Jurkat, Clone E6-1 (cell line): ENCODE results near the gene FBXW4.
"Not testable (repeated sequence)": the region's sequence is repeated elsewhere in the genome, so short reads cannot be mapped to it uniquely, and the experiment has no call there.

Experiments
- DNase-seq: peaks from one replicate; pipeline ENCODE4 v3.0.0-alpha.2; 2011; ENCODE audit warnings: low read depth, low spot score
- H3K4me3 ChIP-seq: 2 replicates; pipeline ENCODE4 v1.5.1; 2011; ENCODE audit warnings: mild to moderate bottlenecking, low read length, control low read depth, moderate library complexity

The FBXW4 gene

GRCh38 chr10:101668566-101668965, 26.4 kb downstream of the FBXW4 start:
- DNase-seq = no peak

DNA sequence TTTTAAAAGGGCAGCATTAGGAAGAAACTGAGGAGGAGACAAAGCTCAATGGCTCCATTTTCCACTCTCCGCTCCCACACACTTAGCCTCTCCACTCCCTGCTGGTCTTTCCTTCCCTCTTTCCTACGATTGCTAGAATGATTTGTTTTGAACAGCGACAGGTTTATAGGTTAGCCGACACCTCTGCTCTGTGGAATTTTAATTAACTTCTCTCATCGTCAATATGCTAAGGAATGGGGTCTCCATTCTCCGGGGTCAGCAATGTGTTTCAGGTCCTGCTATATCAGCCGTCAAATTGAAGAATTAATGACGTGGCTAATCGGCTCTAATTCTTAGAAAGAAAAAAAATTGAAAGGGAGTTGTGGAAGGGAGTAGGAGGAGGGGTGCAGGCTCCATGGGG, 28.9 kb downstream of the FBXW4 start:
- no peak overlapping the region for H3K4me3 ChIP-seq
- DNase-seq = no peak

More at GRCh38 chr10:101668566-101668965, 26.4 kb downstream of the FBXW4 start:
- no peak overlapping the region for H3K4me3 ChIP-seq

GRCh38 chr10:101663097-101663496, 31.9 kb downstream of the FBXW4 start:
- no peak overlapping the region for H3K4me3 ChIP-seq
- no peak for DNase-seq

DNA sequence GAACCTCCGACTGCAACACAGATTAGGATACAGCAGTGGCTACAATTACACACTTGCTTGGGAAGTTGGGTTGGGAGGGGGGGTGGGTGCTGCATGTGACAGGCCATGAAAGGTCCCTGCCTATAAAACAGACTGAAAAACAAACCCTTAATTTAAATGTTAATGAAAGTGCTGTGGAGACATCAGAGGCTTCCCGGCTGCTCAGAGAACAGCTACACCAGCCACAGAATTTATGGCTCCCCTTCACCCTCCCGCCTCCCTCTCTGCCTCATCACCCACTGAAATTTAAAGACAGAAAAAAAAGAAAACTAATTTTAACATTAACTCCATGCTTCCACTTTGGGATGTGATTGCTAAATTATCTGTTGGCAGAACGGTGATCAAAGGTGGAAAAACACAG, 34.7 kb downstream of the FBXW4 start:
- DNase-seq = no peak
- no peak overlapping the region for H3K4me3 ChIP-seq

DNA sequence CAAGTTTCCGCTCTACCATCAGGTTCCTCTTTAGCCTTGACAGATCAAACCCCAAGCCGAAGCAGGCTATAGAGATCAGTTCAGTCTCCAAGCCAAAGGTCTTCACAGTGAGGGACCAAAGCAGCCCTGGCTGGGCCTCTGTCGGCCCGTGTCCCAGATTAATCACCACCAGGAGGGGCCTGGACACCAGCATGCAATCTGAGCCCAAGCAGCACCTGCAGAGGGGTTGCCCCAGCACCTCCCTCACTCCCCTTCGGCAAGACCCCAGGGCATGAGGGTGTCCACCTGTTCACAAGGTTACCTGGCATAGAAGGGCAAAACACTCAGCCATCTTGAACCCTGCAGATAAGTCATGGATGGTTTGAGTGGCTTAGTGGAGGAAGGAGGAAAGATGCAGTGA, 36.0 kb downstream of the FBXW4 start:
- DNase-seq = no peak
- no peak overlapping the region for H3K4me3 ChIP-seq

GRCh38 chr10:101656890-101657289, 38.1 kb downstream of the FBXW4 start:
- no peak for DNase-seq
- no peak overlapping the region for H3K4me3 ChIP-seq

GRCh38 chr10:101655570-101655969, 39.4 kb downstream of the FBXW4 start:
- no peak overlapping the region for H3K4me3 ChIP-seq
- DNase-seq = no peak

DNA sequence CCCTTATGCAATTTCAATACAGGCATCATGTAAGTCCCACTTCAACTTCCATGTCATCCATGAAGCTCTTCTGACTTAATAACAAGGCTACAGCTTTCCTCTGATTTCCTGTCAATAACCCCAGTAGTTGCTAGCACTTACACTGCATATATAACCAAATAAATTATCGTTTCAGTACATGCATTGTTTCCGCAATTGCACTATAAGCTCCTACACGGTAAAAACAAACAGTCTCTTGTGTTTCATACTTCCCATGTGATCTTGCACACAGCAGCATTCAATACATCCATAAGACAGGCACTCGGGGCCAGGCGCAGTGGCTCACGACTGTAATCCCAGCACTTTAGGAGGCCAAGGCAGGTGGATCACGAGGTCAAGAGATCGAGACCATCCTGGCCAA, 41.4 kb downstream of the FBXW4 start:
- DNase-seq = no peak
- H3K4me3 ChIP-seq = no peak overlapping the region

DNA sequence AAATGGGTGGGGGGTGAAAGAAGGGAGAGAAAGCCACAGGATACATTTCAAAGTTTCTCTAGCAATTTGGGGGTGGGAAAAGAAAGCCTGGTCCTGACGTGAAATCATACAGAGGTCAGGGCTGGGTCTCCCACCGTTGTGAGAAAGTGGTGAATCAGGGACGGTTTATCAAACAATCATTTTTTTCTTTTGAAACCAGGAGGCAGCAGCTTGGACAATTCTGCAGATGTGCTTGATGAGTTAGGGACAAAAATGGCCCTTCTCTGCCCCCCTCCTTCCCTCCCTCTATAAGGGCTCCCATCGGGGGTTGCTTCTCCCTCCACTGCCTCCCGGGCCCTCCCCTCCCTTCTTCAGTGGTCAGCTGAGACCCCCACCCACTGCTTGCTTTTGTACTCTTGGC, 43.6 kb downstream of the FBXW4 start:
- DNase-seq = no peak

DNA sequence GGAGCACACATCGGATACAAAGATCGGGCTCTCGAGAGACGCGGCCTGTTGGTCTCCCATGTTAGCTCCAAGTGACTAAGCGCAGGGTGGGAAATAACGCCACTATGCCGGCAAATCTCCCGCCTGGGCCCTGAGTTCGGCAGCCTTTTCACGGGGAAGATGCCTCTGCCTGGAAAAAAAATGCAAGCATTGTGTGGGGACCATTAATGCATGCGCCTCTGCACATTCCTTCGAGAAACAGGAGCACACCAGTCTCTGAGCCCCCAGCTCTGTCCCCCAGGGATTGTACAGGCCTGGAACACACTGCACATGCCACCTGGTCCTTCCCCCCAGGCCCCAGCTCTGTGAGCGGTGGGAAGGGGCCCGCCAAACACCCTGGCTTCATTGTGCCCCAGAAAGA, 44.1 kb downstream of the FBXW4 start:
- no peak for DNase-seq
- H3K4me3 ChIP-seq = no peak overlapping the region

More for the DNA sequence above, 43.6 kb downstream of the FBXW4 start:
- H3K4me3 ChIP-seq = no peak overlapping the region

DNA sequence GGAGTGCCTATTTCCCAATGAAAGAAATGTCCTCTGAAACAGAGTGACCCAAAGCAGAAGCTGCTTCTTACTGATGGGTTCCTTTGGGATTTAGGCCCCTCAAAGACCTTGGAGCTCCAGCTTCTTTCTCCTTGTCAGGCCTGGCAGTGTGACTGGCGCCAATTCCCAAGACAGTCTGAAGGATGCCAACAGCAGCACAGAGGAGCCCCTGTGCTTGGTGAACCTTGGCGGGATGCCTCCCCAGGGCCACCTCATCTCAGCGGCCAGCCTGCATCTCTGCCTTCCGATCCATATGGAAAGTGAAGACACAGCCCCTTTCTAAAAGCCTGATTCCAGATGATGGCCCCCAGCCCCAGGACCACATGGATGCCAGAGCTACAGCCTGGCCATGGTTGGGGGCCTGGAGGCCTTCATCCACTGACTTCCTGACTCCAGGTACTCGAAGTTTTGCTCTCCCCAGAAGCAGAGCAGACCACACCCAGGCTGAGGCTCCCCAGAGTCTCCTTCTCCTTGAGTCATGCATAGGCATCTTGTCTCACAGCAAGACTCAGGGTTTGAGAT, 45.4 kb downstream of the FBXW4 start:
- H3K4me3 ChIP-seq = no peak overlapping the region
- DNase-seq = no peak

DNA sequence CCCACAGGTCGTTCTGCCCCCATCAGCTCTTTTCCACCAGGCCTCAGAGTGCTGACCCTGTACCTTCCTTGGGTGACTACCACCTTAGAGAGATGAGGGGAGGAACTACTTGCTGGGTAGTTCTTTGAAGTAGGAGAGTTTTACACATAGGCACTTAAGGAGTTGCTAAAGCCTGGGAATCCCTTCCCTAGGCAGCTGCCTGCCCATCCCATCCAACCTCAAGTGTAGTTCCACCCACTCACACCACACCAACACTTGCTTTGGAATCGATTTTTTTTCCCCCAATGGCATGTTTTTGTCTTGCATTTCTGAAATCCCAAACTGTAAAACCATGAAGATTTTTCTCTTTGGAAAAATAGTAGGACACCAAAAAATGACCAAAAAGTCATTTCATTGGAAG, 47.7 kb downstream of the FBXW4 start:
- H3K4me3 ChIP-seq = no peak overlapping the region
- no peak for DNase-seq

DNA sequence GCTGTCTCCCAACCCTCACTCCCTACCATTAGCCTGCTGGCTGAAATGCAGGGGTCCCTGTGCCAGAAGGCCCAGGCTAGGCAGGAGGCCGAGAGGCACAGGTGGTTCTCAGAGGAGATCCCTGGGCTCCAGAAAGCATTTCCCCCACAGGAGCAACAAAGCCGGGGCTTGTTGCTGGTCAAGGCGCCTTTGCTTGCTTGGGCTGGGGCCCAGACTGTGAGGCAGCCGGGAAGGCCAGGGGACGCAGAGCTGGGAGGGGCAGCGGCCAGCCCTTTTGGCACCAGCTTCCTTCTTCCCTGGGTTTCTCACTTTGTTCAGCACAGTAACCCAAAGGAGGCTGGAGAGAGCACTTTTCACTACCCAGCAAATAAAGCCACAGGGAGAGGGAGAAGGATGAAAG, 48.6 kb downstream of the FBXW4 start:
- H3K4me3 ChIP-seq = no peak overlapping the region
- no peak for DNase-seq

GRCh38 chr10:101645659-101646058, 49.3 kb downstream of the FBXW4 start:
- no peak for DNase-seq

GRCh38 chr10:101644002-101644401, 51.0 kb downstream of the FBXW4 start:
- no peak overlapping the region for H3K4me3 ChIP-seq
- DNase-seq = no peak

More at GRCh38 chr10:101645659-101646058, 49.3 kb downstream of the FBXW4 start:
- H3K4me3 ChIP-seq = no peak overlapping the region

DNA sequence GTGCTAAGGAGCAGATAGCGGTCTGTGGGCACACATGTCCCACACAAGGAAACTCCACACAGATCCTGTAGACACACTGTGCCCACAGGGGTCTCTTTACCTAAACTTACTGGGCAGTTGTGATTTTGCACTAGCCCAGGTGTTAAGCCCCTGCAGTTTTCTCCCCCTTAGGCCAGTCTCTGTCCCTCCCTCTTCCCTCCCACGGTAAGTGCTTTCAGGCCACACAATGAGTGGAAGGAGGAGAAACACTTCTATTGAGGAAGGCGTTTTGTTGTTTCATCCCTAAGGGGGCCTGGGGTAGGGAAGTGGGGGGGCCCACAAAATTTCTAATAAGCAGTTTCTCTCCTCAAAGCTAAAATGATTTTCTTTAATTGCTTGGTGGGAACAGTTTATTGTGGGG, 51.4 kb downstream of the FBXW4 start:
- H3K4me3 ChIP-seq = no peak overlapping the region
- no peak for DNase-seq

GRCh38 chr10:101639141-101639900, 55.6 kb downstream of the FBXW4 start:
- no peak for DNase-seq
- H3K4me3 ChIP-seq = no peak overlapping the region

DNA sequence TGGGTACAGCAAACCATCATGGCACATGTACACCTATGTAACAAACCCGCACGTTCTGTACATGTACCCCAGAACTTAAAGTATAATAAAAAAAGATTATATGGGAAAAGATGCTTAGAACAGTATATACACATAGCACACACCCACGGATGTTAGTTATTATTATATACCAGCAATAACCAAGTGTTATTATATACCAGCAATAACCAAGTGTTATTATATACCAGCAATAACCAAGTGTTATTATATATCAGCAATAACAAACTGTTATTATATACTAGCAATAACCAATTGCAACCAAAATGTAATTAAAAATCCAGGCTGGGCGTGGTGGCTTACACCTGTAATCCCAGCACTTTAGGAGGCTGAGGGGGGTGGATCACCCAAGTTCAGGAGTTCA, 61.5 kb downstream of the FBXW4 start:
- not testable (repeated sequence) for DNase-seq, H3K4me3 ChIP-seq

GRCh38 chr10:101631821-101632475, 63.0 kb downstream of the FBXW4 start:
- no peak for DNase-seq
- H3K4me3 ChIP-seq = no peak overlapping the region

DNA sequence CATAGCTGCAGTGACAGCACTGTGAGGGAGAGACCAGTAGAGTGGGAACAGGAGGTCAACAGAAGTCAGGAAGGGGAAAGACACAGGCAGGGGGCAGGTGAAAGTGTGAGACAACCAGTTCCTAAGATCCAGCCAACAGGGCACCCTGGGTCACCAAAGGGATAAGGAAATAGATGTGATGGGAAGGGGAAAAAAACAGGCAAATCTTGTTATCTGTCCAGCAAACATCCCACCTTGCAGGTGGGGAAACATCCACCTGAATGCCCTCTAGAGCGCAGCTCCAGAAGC, 64.4 kb downstream of the FBXW4 start:
- no peak for DNase-seq
- H3K4me3 ChIP-seq = no peak overlapping the region
